HEK293T (cell line): ENCODE measurements around the gene GABRA5.

Experiments used
- BHLHE40 ChIP-seq: fragments of 450-650 bp; IDR thresholded peaks from 2 replicates; pipeline ENCODE4 v1.6.1; 2016; ENCODE audit warnings: mild to moderate bottlenecking, moderate library complexity, borderline replicate concordance
- LEF1 ChIP-seq: fragments of 450-650 bp; IDR thresholded peaks from 2 replicates; pipeline ENCODE4 v1.6.1; 2017; ENCODE audit warnings: mild to moderate bottlenecking, borderline replicate concordance
- ZNF384 ChIP-seq: fragments of 450-650 bp; IDR thresholded peaks from 2 replicates; pipeline ENCODE4 v1.6.1; 2016

GRCh38 chr15:26842391-26842790, 24.5 kb upstream of the GABRA5 start:
- no peak for TF ChIP-seq BHLHE40
- no peak for TF ChIP-seq LEF1
- no peak for TF ChIP-seq ZNF384
